GM12891 (cell line): ENCODE results near the gene TAOK3.

Experiments used
- DNase-seq: peaks from one replicate; pipeline ENCODE4 v3.0.0; 2011; ENCODE audit warnings: low spot score; ENCODE audit not compliant: insufficient read length
- FAIRE-seq: peaks from 2 replicates; lab custom pipeline; 2011; peaks lifted over from hg19 to GRCh38; lab: Jason Lieb, UNC
- PAX5 ChIP-seq: IDR thresholded peaks from 2 replicates; pipeline ENCODE4 v1.6.1; 2011; ENCODE audit warnings: low read length, moderate library complexity, mild to moderate bottlenecking; ENCODE audit not compliant: insufficient read depth, severe bottlenecking
- POLR2A ChIP-seq: IDR thresholded peaks from 2 replicates; pipeline ENCODE4 v1.6.1; 2011; ENCODE audit warnings: low read depth, low read length, control low read depth
- POLR2AphosphoS5 ChIP-seq: IDR thresholded peaks from 2 replicates; pipeline ENCODE4 v1.6.1; 2011; ENCODE audit warnings: low read depth, low read length, control low read depth
- POU2F2 ChIP-seq: IDR thresholded peaks from 2 replicates; pipeline ENCODE4 v1.6.1; 2011; ENCODE audit warnings: low read depth, mild to moderate bottlenecking, control low read depth, low read length, moderate library complexity
- SPI1 ChIP-seq: IDR thresholded peaks from 2 replicates; pipeline ENCODE4 v1.6.1; 2011; ENCODE audit warnings: low read depth, low read length, control low read depth
- TAF1 ChIP-seq: IDR thresholded peaks from 2 replicates; pipeline ENCODE4 v1.6.1; 2011; ENCODE audit warnings: low read depth, low read length, control low read depth

TAOK3 gene

DNA sequence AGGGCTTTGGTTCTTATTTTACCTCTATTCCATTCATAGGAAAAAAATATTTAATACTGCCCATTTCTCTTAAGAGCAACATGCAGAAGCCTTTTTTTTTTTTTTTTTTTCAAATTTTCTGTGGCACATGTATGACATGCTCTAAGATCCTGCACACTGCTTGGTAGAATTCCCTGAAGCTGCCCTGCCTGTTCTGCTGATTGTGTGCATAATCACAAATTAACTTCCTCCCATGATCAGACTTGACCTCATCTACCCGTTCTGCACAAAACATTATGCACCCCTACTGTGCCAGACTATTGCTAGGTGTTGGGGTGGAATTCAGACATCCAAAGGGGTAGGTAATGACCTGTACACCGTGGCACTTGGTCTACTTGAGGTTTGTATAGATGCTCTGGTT lies 25.8 kb upstream of the TAOK3 start:
- no peak for DNase-seq
- no peak for FAIRE-seq
- TF ChIP-seq POU2F2: no peak
- no peak for TF ChIP-seq POLR2AphosphoS5
- no peak for TF ChIP-seq PAX5
- TF ChIP-seq SPI1: no peak
- TF ChIP-seq POLR2A: no peak
- no peak for TF ChIP-seq TAF1

DNA sequence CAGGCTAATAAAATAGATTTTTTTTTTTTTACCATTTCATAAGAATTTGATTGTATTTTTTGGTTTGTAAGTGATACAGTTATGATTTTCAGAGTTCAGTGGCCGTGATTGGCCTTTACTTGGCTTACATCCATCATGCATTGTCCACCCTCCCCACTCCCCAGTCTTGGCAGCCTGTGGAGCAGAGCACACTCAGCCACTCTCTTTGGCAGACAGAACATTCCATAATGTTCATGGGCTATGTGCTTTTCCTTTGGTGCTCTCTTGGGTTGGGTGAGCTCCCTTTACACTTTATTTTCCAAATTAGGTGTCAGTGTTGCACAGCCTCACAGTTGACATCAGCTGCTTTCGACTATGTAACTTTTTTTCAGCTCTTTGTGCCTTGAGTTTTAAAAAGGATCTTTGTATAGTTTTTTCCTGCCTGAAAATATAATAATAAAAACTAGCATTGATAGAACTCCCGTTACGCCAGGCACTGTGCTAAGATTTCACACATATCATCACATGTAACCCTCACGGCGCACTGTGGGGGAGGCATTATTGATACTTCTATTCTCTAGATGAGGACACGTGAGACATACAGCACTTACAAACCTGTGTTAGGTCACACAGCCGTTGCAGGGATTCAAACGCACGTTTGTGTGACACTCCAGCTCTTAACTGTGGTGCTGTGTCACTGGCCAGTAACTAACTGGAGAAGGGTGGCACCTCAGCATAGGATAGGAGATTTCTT lies 25.2 kb upstream of the TAOK3 start:
- DNase-seq (no peak), FAIRE-seq (no peak)
- TF ChIP-seq POU2F2 (no peak), PAX5 (no peak), POLR2AphosphoS5 (no peak), TAF1 (no peak), POLR2A (no peak)

DNA sequence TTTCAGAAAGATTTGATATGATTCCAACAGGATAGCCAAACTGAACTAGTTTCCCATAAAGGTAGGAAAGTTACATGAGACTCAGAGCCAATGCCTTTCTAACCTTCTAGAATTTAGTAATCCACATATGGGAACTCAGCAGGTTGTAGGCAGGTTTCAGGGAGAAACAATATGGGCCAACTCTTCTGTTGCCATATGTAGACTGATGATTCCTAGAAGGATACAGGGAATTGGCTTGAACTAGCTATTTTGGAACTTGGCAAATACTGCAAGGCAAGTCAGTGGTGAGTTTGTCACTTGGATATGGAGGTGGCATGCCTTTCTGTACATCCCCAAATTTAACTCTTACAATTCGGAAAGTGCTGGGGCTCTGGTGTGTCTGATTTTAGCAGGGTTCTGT lies 19.1 kb upstream of the TAOK3 start:
- DNase-seq (no peak), FAIRE-seq (no peak)
- TF ChIP-seq POLR2AphosphoS5 (no peak), POLR2A (no peak), SPI1 (no peak), PAX5 (no peak), POU2F2 (no peak), TAF1 (no peak)

DNA sequence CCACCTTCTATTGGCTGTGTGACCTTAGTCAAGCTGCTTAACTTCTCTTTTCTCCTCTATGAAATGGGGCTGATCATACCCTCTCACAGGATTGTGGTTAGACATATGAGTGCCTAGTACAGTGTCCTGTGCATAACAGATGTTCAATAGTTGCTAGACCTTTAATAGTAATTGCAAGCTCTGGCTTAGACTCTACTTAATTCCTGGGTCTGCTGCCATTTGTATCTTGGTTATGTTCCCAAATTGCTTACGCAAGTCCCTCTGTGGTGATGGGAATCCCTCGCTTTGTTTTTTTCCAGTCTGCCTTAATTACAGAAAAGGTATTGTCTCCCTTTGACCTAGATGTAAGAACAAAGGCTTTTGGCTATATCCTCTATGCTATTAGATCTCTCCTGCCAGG lies 18.7 kb upstream of the TAOK3 start:
- no peak for FAIRE-seq
- no peak for DNase-seq

DNA sequence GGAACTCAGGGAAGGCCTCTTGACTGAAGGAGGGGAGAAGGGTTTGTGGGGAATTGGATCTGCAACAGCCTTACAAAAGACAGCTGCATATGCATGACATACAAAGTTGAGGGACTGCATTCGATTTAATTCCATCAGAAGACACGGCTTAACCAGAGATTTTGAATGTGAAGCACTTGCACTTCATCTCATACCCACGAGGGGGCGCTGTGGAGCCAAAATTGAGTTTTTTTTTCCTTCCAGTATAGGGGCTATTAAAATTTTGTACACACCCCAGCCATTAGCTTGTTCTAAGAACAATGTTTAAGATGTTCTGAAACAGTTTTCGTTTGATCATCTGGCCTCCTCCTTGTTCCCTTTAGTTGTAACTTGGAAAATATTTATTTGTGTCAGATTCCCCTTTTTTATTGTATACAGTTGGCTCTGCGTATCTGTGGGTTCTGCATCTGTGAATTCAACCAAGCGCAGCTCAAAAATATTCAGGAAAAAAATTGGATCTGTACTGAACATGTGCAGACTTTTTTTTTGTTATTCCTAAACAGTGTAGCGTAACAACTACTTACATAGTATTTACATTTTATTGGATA lies 5.3 kb upstream of the TAOK3 start:
- no peak for TF ChIP-seq POU2F2
- FAIRE-seq (peak; percentile 66), DNase-seq (peak; percentile 32)

More for the DNA sequence above, 18.7 kb upstream of the TAOK3 start:
- TF ChIP-seq SPI1: no peak
- TF ChIP-seq POLR2A: no peak
- no peak for TF ChIP-seq PAX5

DNA sequence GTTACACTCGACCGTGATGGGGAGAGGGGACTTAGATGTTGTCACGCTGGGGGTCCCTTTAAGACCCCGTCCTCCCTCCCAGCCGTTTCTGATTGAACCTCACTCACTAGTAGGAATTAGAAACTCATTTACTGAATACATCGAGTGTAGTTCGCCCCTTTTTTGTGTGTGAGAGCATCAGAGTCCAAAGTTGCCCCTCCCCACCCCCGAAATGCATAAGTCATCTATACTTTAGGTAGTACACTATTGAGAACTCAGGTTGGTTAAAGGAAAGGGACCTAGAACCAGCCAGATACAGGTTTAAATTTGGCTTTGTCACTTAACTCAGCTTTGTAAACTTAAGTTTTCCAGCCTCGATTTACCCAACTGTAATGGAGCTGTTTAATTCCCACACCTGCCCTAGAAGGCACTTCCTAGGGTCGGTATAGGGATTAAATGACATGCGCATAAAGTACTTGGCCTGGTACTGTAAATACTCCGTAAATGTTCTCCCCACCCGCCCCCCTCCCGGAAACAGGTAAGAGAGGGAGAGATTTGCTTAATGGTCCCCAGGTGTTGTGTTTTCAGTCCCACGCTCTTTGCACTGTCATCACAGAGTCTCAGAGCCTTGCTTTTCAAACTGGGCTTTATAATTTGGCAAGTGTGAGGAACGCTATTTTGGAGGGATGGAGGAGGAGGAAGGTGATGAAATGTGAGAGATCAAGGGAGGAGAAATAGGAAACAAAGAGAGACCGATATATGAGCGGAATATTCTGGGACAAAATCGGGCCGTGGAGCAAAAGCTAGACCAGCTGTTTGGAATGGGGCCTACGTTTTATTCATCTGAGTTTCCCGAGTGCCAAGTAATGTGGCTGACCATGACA lies 4.5 kb upstream of the TAOK3 start:
- TF ChIP-seq PAX5 (no peak), POLR2AphosphoS5 (no peak), POLR2A (no peak), TAF1 (no peak), POU2F2 (no peak), SPI1 (no peak)
- peak; percentile 33 for FAIRE-seq
- DNase-seq: no peak

DNA sequence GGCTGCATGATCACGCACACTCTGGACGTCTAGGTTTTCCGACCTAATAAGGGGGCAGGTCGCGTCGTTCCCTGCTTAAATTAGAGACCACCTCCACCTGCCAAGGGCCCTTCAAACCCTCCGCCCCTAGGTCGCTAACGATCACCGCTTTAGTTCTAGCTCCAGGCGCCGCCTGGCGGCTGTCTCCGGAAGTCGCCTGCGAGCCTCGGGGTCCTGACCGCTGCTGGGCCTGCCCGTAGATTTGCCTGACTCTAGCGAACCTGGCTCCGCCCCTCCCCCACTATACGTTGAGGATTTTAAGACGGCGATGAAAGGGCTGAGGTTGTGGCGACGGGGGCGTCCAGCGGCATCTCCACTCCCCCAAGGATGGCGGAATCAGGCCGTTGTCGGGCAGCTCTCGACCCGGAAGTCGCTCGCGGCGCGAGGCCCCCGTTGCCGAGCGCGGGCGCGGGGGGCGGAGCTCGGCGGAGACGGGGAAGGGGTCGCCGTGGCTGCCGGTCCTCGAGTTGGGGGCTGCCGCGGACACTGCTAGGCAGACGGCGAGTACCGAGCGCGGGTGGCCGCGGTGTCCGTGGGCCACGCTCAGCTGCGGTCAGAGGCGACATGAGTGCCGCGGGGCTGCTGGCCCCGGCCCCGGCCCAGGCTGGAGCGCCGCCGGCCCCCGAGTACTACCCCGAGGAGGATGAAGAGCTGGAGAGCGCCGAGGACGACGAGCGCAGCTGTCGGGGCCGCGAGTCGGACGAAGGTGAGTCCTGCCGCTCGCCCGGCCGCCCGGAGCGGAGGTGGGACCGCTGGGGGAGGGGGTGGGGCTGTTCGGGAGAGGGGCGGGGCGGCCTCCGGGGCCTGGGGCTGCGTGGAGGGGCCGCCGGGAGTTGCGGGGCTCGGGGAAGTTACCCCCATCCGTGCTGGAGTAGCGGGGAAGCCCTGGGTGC lies 3.6 kb upstream of the TAOK3 start, which contains the start of gene SUDS3:
TSS of gene SUDS3 (plus strand) at position 467 of the 932 bp plus-strand sequence. CDS start at position 604, 137 bp downstream.
- peak; percentile 93 for FAIRE-seq
- peak; percentile 69 for DNase-seq
- TF ChIP-seq POLR2A (no peak), POLR2AphosphoS5 (peak; percentile 30; the same call in 1 of the 2 replicates), SPI1 (0 out of 2 replicates have a peak, but pooled peaks have one; percentile 0), TAF1 (0 out of 2 replicates have a peak, but pooled peaks have one; percentile 37)

DNA sequence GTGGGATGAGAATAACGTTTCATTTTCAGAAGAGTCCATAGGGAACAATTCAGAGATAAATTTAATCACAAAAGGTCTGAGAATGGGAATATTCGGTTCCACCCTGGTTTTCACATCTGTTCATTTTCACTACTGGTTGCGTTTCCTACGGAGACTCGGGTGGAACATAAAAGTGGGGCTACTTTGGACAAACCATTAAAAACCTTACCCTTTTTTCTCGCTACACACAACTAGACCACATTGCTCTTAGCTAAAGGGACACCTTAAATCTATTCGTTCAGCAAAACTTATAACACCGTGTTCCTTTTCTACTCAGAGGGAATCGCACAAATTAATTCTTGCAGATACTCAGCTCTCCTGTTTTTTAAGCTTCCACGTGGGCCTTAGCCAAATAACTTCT lies 2.6 kb upstream of the TAOK3 start:
- no peak for DNase-seq
- TF ChIP-seq SPI1 (no peak), PAX5 (no peak)
- no peak for FAIRE-seq

DNA sequence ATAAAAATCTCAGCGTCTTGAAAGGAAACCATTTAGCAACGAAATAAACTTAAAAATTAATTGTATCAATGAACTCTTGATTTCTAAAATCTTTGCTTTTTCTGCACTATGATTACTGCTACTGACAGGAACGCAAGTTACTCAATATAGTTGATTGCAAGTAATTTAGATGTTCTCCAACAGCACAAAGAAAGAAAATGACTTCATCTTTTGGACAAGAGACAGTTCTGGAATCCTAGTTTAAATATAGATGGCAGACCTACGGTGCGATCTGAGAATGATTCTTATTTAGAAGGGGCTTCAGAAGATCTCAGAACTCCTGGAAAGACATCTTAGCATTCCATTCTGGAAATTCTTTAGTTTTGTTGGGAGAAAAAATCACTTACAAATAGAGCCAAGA lies 2.2 kb upstream of the TAOK3 start:
- DNase-seq (no peak), FAIRE-seq (no peak)
- TF ChIP-seq POU2F2 (no peak), TAF1 (no peak), PAX5 (no peak), SPI1 (no peak), POLR2A (no peak), POLR2AphosphoS5 (no peak)
